ENCODE data around the gene SLCO3A1.

DNA sequence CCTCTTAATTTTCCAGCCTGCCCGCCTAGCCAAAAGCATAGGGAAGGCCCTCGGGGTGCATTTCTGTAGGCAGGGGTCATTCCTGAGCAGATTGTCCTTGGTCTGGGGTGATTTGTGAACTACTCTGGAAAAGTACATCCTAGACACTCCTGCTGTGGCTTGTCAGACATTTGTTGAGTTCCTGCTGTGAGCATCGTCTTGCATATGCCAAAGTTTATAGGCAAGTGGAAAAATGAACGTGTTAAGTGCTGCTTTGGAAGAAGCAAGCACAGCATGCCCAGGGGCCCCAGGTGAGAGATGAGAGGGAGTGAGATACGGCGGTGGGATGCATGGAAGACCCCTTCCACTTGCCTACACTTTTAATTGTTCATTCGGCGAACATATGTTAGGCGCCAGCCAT is 302.4 kb downstream of the SLCO3A1 start:
- TF ChIP-seq CREB1 (IDR thresholded peaks at IDR 0.05) (no peak), TAF1 (IDR thresholded peaks at IDR 0.05; ENCODE audit: low read depth, low read length) (no peak), YY1 (IDR thresholded peaks at IDR 0.05; ENCODE audit: low read depth, low read length) (no peak), KDM1A (IDR thresholded peaks at IDR 0.05; ENCODE audit: borderline replicate concordance, low read length) (no peak), EP300 (IDR thresholded peaks at IDR 0.05; ENCODE audit: borderline replicate concordance in 1 of 2, low read depth in 2 of 2, low read length in 2 of 2) (no peak), RAD21 (IDR thresholded peaks at IDR 0.05 in 1 of 2, conservative IDR thresholded peaks at IDR 0.05 in 1 of 2; ENCODE audit: low read depth in 2 of 2, low read length in 2 of 2) (no peak), SUZ12 (IDR thresholded peaks at IDR 0.05; ENCODE audit: low read length) (no peak), HDAC2 (IDR thresholded peaks at IDR 0.05; ENCODE audit: borderline replicate concordance in 1 of 2, low read depth in 2 of 2, low read length in 2 of 2) (no peak), ZNF274 (IDR thresholded peaks at IDR 0.05; ENCODE audit: borderline replicate concordance, extremely low read depth, low read length) (no peak)
- TF ChIP-seq, protein P1, sequence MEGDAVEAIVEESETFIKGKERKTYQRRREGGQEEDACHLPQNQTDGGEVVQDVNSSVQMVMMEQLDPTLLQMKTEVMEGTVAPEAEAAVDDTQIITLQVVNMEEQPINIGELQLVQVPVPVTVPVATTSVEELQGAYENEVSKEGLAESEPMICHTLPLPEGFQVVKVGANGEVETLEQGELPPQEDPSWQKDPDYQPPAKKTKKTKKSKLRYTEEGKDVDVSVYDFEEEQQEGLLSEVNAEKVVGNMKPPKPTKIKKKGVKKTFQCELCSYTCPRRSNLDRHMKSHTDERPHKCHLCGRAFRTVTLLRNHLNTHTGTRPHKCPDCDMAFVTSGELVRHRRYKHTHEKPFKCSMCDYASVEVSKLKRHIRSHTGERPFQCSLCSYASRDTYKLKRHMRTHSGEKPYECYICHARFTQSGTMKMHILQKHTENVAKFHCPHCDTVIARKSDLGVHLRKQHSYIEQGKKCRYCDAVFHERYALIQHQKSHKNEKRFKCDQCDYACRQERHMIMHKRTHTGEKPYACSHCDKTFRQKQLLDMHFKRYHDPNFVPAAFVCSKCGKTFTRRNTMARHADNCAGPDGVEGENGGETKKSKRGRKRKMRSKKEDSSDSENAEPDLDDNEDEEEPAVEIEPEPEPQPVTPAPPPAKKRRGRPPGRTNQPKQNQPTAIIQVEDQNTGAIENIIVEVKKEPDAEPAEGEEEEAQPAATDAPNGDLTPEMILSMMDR (IDR thresholded peaks at IDR 0.05; ENCODE audit: control extremely low read depth in 1 of 3, insufficient read depth in 1 of 3, low read depth in 1 of 3, low read length in 3 of 3), result no peak
- TF ChIP-seq, protein P2, sequence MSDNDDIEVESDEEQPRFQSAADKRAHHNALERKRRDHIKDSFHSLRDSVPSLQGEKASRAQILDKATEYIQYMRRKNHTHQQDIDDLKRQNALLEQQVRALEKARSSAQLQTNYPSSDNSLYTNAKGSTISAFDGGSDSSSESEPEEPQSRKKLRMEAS (IDR thresholded peaks at IDR 0.05), result no peak
